ENCODE results near the gene OR12D2. TPM values are rescaled to one million over a fixed set of nuclear protein-coding genes. Genes with fewer than 3 reads are reported as not detected.
"Not testable (repeated sequence)": the region's sequence is repeated elsewhere in the genome, so short reads cannot be mapped to it uniquely, and the experiment has no call there.

OR12D2 gene
- total RNA-seq, 1 donor from 2014 or later: not detected

DNA sequence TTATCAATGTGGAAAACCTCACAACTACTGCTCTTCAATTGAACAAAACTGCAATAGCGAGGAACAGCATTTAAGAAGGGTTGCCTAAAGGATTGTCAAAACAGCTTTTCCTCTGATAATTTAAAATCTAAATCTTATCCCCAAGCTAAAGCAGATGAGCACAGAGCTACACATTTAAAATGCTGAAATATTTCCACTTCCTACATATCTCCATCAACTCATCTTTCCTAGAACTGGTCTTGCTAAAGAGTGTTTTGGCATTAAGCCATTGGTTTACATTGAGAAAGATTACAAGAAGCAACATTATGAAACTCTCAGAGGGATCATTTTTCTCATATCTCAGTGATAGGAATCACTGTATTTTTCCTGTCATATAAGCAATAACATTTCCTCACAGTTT lies 47.3 kb downstream of the OR12D2 start:
- ATAC-seq (no peak), DNase-seq (no peak)
- Histone ChIP-seq H3K4me1 (no peaks in the 10 kb centered on the region), H3K27ac (no peak overlapping the region), H3K27me3 (ENCODE audit: low read depth) (peaks cover 5% of the 10 kb centered on the region), H3K36me3 (no peaks in the 10 kb centered on the region), H3K9me3 (no peaks in the 10 kb centered on the region), H3K4me3 (no peak overlapping the region)
- intact Hi-C loops (cut with DNase I): no loop called here
- TF ChIP-seq, protein P1, sequence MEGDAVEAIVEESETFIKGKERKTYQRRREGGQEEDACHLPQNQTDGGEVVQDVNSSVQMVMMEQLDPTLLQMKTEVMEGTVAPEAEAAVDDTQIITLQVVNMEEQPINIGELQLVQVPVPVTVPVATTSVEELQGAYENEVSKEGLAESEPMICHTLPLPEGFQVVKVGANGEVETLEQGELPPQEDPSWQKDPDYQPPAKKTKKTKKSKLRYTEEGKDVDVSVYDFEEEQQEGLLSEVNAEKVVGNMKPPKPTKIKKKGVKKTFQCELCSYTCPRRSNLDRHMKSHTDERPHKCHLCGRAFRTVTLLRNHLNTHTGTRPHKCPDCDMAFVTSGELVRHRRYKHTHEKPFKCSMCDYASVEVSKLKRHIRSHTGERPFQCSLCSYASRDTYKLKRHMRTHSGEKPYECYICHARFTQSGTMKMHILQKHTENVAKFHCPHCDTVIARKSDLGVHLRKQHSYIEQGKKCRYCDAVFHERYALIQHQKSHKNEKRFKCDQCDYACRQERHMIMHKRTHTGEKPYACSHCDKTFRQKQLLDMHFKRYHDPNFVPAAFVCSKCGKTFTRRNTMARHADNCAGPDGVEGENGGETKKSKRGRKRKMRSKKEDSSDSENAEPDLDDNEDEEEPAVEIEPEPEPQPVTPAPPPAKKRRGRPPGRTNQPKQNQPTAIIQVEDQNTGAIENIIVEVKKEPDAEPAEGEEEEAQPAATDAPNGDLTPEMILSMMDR (IDR thresholded peaks at IDR 0.05): no peak

DNA sequence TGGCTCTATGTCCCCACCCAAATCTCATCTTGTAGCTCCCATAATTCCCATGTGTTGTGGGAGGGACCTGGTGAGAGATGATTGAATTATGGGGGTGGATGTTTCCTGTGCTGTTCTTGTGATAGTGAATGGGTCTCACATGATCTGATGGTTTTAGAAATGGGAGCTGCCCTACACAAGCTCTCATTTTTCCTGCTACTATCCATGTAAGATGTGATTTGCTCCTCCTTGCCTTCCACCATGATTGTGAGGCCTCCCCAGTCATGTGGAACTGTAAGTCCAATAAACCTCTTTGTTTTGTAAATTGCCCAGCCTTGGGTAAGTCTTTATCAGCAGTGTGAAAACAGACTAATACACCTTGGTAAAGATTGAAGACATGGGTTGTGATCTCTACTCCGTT lies 48.6 kb downstream of the OR12D2 start:
- DNase-seq; H3K27ac ChIP-seq; H3K4me1 ChIP-seq; intact Hi-C loops (cut with DNase I); H3K9me3 ChIP-seq; H3K27me3 ChIP-seq (ENCODE audit: low read depth); H3K4me3 ChIP-seq; H3K36me3 ChIP-seq; ATAC-seq: not testable (repeated sequence)

Other genes starting within 250 kb of the OR12D2 start
- gene OR2J2, start 224.7 kb upstream of the OR12D2 start, total RNA-seq: not detected
- not detected for gene OR14J1, start 93.9 kb upstream of the OR12D2 start, total RNA-seq
- gene OR5V1, start 26.8 kb upstream of the OR12D2 start, total RNA-seq: not detected
- gene OR12D3, start 20.3 kb upstream of the OR12D2 start, total RNA-seq: not detected
- gene OR12D1, start 19.3 kb downstream of the OR12D2 start, total RNA-seq: not detected
- gene OR10C1, start 43.7 kb downstream of the OR12D2 start, total RNA-seq: not detected
- gene OR11A1, start 61.4 kb downstream of the OR12D2 start, total RNA-seq: not detected
- gene OR2H1, start 61.5 kb downstream of the OR12D2 start, total RNA-seq: not detected
- gene MAS1L, start 92.3 kb downstream of the OR12D2 start, total RNA-seq: 0.50 TPM
- 1.9 TPM for gene UBD, start 164.1 kb downstream of the OR12D2 start, total RNA-seq
- not detected for gene OR2H2, start 189.5 kb downstream of the OR12D2 start, total RNA-seq
- 38.5 TPM for gene GABBR1, start 237.6 kb downstream of the OR12D2 start, total RNA-seq